HG02852 (cell line): ENCODE measurements around the gene PDIK1L.

ENCODE experiments used
- ATAC-seq: cut with Tn5 transposase; IDR thresholded peaks from one replicate; pipeline ENCODE4 v1.9.1; 2021; ENCODE audit warnings: mild to moderate bottlenecking, moderate library complexity; ENCODE audit not compliant: unreplicated experiment

PDIK1L gene

GRCh38 chr1:26121854-26122773 lies 10.5 kb downstream of the PDIK1L start:
- ATAC-seq, result no peak

- ATAC-seq, result no peak
Observed at GRCh38 chr1:26122988-26123973, 11.7 kb downstream of the PDIK1L start.

GRCh38 chr1:26124418-26125331 lies 13.1 kb downstream of the PDIK1L start:
- no peak for ATAC-seq

- ATAC-seq, result no peak
Observed at GRCh38 chr1:26125382-26125781, 13.8 kb downstream of the PDIK1L start.

GRCh38 chr1:26125946-26126320 lies 14.3 kb downstream of the PDIK1L start:
- ATAC-seq, result no peak

- no peak for ATAC-seq
Observed at GRCh38 chr1:26126321-26127084, 14.9 kb downstream of the PDIK1L start.

GRCh38 chr1:26127235-26128163 lies 15.9 kb downstream of the PDIK1L start:
- no peak for ATAC-seq

- ATAC-seq, result no peak
Observed at GRCh38 chr1:26129778-26130177, 18.2 kb downstream of the PDIK1L start.

- ATAC-seq, result no peak
Observed at GRCh38 chr1:26130695-26131094, 19.1 kb downstream of the PDIK1L start.

GRCh38 chr1:26132128-26132833 lies 20.7 kb downstream of the PDIK1L start:
- ATAC-seq, result no peak

- no peak for ATAC-seq
Observed at GRCh38 chr1:26132834-26133167, 21.2 kb downstream of the PDIK1L start.

- no peak for ATAC-seq
Observed at GRCh38 chr1:26134466-26134865, 22.8 kb downstream of the PDIK1L start.

GRCh38 chr1:26138974-26139558 lies 27.4 kb downstream of the PDIK1L start:
- ATAC-seq, result no peak

- no peak for ATAC-seq
Observed at GRCh38 chr1:26142159-26142558, 30.5 kb downstream of the PDIK1L start.

- ATAC-seq, result no peak
Observed at GRCh38 chr1:26145041-26145959, 33.7 kb downstream of the PDIK1L start.

GRCh38 chr1:26145960-26146294 lies 34.3 kb downstream of the PDIK1L start:
- ATAC-seq, result no peak

GRCh38 chr1:26148887-26149286 lies 37.3 kb downstream of the PDIK1L start:
- no peak for ATAC-seq
